Keratinocyte (primary cell): ENCODE data around the gene ATF6.

Source experiments
- EZH2 ChIP-seq: IDR thresholded peaks from one replicate; pipeline ENCODE4 v1.6.1; 2012; ENCODE audit warnings: inconsistent platforms, mild to moderate bottlenecking, low read length, moderate library complexity
- TF ChIP-seq, protein P1 (sequence below), 3 experiments: IDR thresholded peaks in 1 of 3; conservative IDR thresholded peaks in 1 of 3; optimal IDR thresholded peaks in 1 of 3; 2 replicates in 2 of 3; 3 replicates in 1 of 3; pipeline versions ENCODE3 to v1.5.1; 2011; ENCODE audit warnings: low read length in 3 of 3, mild to moderate bottlenecking in 3 of 3, moderate library complexity in 2 of 3, control low read depth in 1 of 3, inconsistent platforms in 1 of 3; ENCODE audit not compliant: insufficient read depth in 2 of 3; ENCODE audit errors: extremely low read depth in 1 of 3

- TF ChIP-seq, protein P1, sequence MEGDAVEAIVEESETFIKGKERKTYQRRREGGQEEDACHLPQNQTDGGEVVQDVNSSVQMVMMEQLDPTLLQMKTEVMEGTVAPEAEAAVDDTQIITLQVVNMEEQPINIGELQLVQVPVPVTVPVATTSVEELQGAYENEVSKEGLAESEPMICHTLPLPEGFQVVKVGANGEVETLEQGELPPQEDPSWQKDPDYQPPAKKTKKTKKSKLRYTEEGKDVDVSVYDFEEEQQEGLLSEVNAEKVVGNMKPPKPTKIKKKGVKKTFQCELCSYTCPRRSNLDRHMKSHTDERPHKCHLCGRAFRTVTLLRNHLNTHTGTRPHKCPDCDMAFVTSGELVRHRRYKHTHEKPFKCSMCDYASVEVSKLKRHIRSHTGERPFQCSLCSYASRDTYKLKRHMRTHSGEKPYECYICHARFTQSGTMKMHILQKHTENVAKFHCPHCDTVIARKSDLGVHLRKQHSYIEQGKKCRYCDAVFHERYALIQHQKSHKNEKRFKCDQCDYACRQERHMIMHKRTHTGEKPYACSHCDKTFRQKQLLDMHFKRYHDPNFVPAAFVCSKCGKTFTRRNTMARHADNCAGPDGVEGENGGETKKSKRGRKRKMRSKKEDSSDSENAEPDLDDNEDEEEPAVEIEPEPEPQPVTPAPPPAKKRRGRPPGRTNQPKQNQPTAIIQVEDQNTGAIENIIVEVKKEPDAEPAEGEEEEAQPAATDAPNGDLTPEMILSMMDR (optimal IDR thresholded peaks at IDR 0.05 in 1 of 3, IDR thresholded peaks at IDR 0.05 in 1 of 3, conservative IDR thresholded peaks at IDR 0.05 in 1 of 3; ENCODE audit: extremely low read depth in 1 of 3, insufficient read depth in 2 of 3, low read length in 3 of 3): no peak
- TF ChIP-seq EZH2: no peak
Observed at GRCh38 chr1:161921491-161921890, 155.4 kb downstream of the ATF6 start.
